Gastrocnemius medialis (tissue), 4 donors: ENCODE data around the gene CTAGE6.
"Not testable (repeated sequence)": the region's sequence is repeated elsewhere in the genome, so short reads cannot be mapped to it uniquely, and the experiment has no call there.

Experiments used
- POLR2A ChIP-seq, 2 donors: fragments of 450-650 bp; IDR thresholded peaks; one replicate each; pipeline ENCODE4 v1.6.1; 2017; ENCODE audit warnings: antibody characterized with exemption in 2 of 2, mild to moderate bottlenecking in 2 of 2, moderate library complexity in 2 of 2
- TF ChIP-seq, protein P1 (sequence below), 5 experiments: fragments of 450-650 bp in 3 of 5; fragments of 200-600 bp in 2 of 5; sonication (generic) in 2 of 5; IDR thresholded peaks in 4 of 5; conservative IDR thresholded peaks in 1 of 5; 1 replicate in 4 of 5; 2 replicates in 1 of 5; pipeline ENCODE4 v1.5.1; 2016 to 2019; ENCODE audit warnings: antibody characterized with exemption in 5 of 5, mild to moderate bottlenecking in 3 of 5, moderate library complexity in 3 of 5

DNA sequence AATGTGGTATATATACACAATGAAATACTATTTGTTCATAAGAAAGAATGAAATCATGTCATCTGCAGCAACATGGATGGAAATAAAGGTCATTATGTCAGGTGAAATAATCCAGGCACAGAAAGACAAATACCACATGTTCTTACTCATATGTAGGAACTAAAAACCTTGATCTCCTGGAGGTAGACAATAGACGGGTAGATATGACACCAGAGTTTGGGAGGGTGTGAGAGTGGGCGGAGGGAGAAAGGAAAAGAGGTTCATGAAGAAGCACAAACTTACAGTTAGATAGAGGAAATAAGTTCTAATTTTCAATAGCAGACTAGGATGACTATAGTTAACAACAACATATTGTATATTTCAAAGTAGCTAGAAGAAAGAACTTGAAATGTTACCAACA, 22.1 kb upstream of the CTAGE6 start:
- TF ChIP-seq, protein P1, sequence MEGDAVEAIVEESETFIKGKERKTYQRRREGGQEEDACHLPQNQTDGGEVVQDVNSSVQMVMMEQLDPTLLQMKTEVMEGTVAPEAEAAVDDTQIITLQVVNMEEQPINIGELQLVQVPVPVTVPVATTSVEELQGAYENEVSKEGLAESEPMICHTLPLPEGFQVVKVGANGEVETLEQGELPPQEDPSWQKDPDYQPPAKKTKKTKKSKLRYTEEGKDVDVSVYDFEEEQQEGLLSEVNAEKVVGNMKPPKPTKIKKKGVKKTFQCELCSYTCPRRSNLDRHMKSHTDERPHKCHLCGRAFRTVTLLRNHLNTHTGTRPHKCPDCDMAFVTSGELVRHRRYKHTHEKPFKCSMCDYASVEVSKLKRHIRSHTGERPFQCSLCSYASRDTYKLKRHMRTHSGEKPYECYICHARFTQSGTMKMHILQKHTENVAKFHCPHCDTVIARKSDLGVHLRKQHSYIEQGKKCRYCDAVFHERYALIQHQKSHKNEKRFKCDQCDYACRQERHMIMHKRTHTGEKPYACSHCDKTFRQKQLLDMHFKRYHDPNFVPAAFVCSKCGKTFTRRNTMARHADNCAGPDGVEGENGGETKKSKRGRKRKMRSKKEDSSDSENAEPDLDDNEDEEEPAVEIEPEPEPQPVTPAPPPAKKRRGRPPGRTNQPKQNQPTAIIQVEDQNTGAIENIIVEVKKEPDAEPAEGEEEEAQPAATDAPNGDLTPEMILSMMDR (IDR thresholded peaks at IDR 0.05 in 4 of 5, conservative IDR thresholded peaks at IDR 0.05 in 1 of 5), result not testable (repeated sequence)
- TF ChIP-seq POLR2A (IDR thresholded peaks at IDR 0.05), result not testable (repeated sequence)
